ENCODE results near the gene TSSC4.

Gene TSSC4

GRCh38 chr11:2368851-2369180 lies 31.7 kb upstream of the TSSC4 start:
- no peak for DNase-seq (ENCODE audit: extremely low read depth in 1 of 2, low read depth in 1 of 2)

- DNase-seq (ENCODE audit: extremely low read depth in 1 of 2, low read depth in 1 of 2) = no peak
Measured at GRCh38 chr11:2369320-2369719, 31.2 kb upstream of the TSSC4 start.

GRCh38 chr11:2369896-2370295 lies 30.7 kb upstream of the TSSC4 start:
- no peak for DNase-seq (ENCODE audit: extremely low read depth in 1 of 2, low read depth in 1 of 2)

GRCh38 chr11:2374456-2375201 lies 25.9 kb upstream of the TSSC4 start:
- no peak for DNase-seq (ENCODE audit: extremely low read depth in 1 of 2, low read depth in 1 of 2)

GRCh38 chr11:2375341-2375853 lies 25.2 kb upstream of the TSSC4 start:
- DNase-seq (ENCODE audit: extremely low read depth in 1 of 2, low read depth in 1 of 2) = no peak

- DNase-seq (ENCODE audit: extremely low read depth in 1 of 2, low read depth in 1 of 2) = no peak
Measured at GRCh38 chr11:2375964-2376551, 24.5 kb upstream of the TSSC4 start.

GRCh38 chr11:2376751-2377451 lies 23.6 kb upstream of the TSSC4 start, which contains the start of gene CD81:
CD81 (plus strand) TSS chr11:2377310; CDS start chr11:2377550, 240 bp downstream.
- peak in 1 of 2 donors; percentile 37 for DNase-seq (ENCODE audit: extremely low read depth in 1 of 2, low read depth in 1 of 2)

- DNase-seq (ENCODE audit: extremely low read depth in 1 of 2, low read depth in 1 of 2) = no peak
Measured at GRCh38 chr11:2377511-2378443, 22.8 kb upstream of the TSSC4 start.

GRCh38 chr11:2378527-2379210 lies 21.9 kb upstream of the TSSC4 start:
- DNase-seq (ENCODE audit: extremely low read depth in 1 of 2, low read depth in 1 of 2) = no peak

- no peak for DNase-seq (ENCODE audit: extremely low read depth in 1 of 2, low read depth in 1 of 2)
Measured at GRCh38 chr11:2379466-2380174, 20.9 kb upstream of the TSSC4 start.

GRCh38 chr11:2380396-2380795 lies 20.2 kb upstream of the TSSC4 start:
- no peak for DNase-seq (ENCODE audit: extremely low read depth in 1 of 2, low read depth in 1 of 2)

- no peak for DNase-seq (ENCODE audit: extremely low read depth in 1 of 2, low read depth in 1 of 2)
Measured at GRCh38 chr11:2380807-2381350, 19.7 kb upstream of the TSSC4 start.

- DNase-seq (ENCODE audit: extremely low read depth in 1 of 2, low read depth in 1 of 2) = no peak
Measured at GRCh38 chr11:2381494-2382128, 18.9 kb upstream of the TSSC4 start.

GRCh38 chr11:2382129-2382517 lies 18.4 kb upstream of the TSSC4 start:
- DNase-seq (ENCODE audit: extremely low read depth in 1 of 2, low read depth in 1 of 2) = no peak

GRCh38 chr11:2382936-2383851 lies 17.4 kb upstream of the TSSC4 start:
- DNase-seq (ENCODE audit: extremely low read depth in 1 of 2, low read depth in 1 of 2) = no peak

- no peak for DNase-seq (ENCODE audit: extremely low read depth in 1 of 2, low read depth in 1 of 2)
Measured at GRCh38 chr11:2383852-2384804, 16.4 kb upstream of the TSSC4 start.
